NCI-H526 (cell line): ENCODE results near the gene TMEM165.
"Not testable (repeated sequence)": the region's sequence is repeated elsewhere in the genome, so short reads cannot be mapped to it uniquely, and the experiment has no call there.

ENCODE experiments used
- DNase-seq, 2 experiments: peaks; one replicate each; lab custom pipeline; 2025; lab: John Stamatoyannopoulos, UW

The TMEM165 gene

DNA sequence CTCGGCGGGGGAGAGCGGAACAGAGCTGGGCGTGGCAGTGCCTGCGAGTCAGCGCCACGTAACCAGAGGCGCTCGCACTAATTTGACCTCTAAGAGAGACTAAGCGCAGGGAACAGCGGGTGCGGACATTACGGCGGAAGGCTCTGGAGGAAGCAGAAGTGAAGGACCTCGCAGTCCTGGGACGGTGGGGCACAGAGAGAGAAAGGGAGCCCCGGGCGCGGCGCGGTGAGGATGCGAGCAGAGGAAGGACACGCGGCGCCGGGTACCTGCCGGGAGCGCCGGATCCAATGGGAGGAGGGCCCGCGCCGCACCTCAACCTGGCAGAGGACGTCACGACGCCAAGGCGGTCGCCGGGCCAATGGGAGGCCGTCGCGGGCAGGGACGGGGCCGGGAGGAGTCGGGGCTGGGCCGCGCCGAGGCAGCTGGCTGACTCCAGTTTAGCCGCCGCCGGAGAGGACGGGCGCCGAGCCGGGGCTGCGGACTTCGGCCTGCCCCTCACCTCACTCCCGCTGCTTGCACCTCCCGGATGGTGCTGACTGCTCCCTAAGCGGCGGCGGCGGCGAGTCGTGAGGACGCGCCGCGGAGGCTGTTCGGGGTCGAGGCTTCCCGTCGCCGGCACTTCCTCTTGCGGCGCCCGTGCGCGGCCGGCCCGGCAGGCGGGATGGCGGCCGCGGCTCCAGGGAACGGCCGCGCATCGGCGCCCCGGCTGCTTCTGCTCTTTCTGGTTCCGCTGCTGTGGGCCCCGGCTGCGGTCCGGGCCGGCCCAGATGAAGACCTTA, at the start of gene TMEM165:
Gene TMEM165 (plus strand): TSS at position 429 of the 779 bp plus-strand sequence. CDS start 233 bp downstream, at position 662.
- peak; percentile 82 to 97 for DNase-seq

- peak; percentile 59 to 93 for DNase-seq
Observed at GRCh38 chr4:55345980-55346850, 49.5 kb upstream of the TMEM165 start, which contains the start of gene SRD5A3. Gene SRD5A3 (plus strand): TSS chr4:55346242. CDS start chr4:55346337, 95 bp downstream.

- no peak for DNase-seq
Observed at GRCh38 chr4:55346851-55347255, 48.9 kb upstream of the TMEM165 start.

- DNase-seq = no peak
Observed at GRCh38 chr4:55347610-55348228, 48.0 kb upstream of the TMEM165 start.

DNA sequence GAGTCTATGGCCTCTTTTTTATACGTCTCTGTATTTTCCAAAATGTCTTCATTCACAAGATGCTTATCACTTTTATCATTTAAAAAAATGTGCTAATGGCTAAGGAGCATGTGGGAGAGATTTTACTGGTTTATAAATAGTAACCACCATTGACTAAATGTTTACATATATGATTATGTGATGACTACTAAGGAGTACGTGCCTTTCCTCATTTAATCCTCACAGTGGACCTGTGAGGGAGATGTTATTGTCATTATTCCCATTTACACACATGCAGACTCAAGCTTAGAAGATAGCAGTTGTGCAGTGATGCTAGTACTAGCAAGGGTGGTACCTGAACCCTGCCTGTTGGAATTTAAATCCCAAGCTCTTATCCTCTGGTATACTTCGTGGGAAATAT, 47.3 kb upstream of the TMEM165 start:
- DNase-seq = no peak

GRCh38 chr4:55350870-55351269, 44.9 kb upstream of the TMEM165 start:
- not testable (repeated sequence) for DNase-seq

- no peak for DNase-seq
Observed at GRCh38 chr4:55351824-55352223, 43.9 kb upstream of the TMEM165 start.

DNA sequence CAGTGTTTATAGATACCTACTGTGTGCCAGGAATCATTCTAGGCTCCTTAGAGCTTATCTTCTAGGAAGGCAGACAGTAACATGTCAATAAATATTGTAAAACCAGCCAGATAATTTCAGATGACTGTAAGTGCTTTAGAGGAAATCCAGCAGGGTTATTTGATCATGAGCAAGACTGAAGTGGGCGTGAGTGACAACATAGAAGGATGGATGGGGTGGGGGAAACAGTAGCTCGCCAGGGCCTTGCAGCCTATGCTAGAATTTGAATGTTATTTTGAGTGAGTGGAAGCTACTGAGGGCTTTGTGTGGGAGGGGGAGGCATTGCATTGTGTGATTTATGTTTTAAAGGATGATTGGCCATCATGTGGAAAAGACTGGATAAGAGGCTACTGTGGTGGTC, 43.0 kb upstream of the TMEM165 start:
- no peak for DNase-seq

DNA sequence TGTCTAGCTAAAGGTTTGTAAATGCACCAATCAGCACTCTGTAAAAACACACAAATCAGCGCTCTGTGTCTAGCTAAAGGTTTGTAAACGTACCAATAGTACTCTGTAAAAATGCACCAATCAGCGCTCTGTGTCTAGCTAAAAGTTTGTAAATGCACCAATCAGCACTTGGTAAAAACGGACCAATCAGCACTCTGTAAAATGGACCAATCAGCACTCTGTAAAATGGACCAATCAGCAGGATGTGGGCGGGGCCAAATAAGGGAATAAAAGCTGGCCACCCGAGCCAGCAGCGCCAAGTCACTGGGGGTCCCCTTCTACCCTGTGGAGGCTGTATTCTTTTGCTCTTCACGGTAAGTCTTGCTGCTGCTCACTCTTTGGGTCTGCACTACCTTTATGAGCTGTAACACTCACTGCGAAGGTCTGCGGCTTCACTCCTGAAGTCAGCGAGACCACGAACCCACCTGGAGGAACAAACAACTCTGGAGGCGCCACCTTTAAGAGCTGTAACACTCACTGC, 42.5 kb upstream of the TMEM165 start:
- DNase-seq = not testable (repeated sequence)

DNA sequence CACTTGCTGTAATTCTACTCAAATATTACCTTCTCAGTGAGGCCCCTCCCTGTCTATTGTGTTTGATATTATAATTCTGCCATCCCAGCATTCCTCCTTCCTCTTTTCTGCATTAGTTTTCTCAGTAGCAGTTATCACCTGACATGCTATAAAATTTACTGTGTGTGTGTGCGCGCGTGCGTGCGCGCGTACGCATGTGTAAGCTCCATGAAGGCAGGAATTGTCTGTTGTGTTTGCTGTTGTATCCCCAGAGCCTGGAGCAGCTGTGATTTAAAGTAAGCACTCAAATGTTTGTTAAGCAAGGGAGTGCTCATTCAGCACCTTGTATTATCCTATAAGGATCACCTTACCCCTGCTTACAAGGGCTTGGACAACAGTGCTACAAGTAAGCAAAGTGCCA, 41.1 kb upstream of the TMEM165 start:
- DNase-seq = no peak

- peak; percentile 12 to 13 for DNase-seq
Observed at GRCh38 chr4:55355555-55355954, 40.2 kb upstream of the TMEM165 start.

DNA sequence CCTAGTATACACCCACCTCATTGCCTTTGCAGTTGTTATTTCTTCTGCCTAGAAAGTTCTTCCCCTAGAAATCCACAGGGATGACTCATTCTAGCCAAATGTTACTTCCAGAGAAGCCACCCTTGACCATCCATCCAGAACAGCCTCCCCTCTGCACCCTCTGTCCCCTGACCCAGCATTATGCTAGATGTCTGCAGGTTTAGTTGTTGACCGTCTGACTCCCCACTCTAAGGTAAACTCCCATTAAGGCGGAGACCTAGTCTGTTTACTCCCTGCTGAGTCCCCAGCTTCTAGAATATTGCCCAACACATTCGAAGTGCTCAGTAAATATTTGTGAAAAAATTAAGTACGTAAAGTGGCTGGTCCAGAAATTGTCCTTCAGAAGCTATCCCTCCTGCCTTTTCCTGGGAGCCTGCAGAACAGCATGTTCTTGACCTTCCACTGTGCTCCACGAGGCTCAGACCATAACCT, 38.7 kb upstream of the TMEM165 start:
- DNase-seq = no peak

DNA sequence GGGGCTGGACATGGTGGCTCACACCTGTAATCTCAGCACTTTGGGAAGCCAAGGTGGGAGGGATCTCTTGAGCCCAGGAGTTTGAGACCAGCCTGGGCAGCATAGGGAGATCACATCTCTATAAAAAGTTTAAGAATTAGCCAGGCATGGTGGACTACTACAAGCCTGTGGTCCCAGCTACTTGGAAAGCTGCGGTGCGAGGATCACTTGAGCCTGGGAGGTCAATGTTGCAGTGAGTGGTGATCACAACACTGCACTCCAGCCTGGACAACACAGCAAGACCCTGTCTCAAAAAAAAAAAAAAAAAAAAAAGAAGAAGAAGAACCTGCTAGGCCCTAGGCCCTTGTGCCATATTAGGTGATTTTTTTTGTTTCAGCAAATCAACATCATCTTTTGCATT, 37.5 kb upstream of the TMEM165 start:
- no peak for DNase-seq

GRCh38 chr4:55358668-55359067, 37.1 kb upstream of the TMEM165 start:
- DNase-seq = no peak

GRCh38 chr4:55359397-55359916, 36.3 kb upstream of the TMEM165 start:
- no peak for DNase-seq

DNA sequence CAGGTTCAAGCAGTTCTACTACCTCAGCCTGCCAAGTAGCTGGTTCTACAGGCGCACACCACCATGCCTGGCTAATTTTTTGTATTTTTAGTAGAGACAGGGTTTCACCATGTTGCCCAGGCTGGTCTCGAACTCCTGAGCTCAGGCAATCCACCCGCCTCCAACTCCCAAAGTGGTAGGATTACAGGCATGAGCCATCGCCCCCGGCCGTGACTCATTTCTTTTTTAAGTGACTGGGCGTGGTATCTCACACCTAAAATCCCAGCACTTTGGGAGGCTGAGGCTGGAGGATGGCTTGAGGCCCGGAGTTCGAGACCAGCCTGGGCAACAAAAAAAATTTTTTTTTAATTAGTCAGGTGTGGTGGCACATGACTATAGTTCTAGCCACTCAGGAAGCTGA, 32.8 kb upstream of the TMEM165 start:
- not testable (repeated sequence) for DNase-seq

DNA sequence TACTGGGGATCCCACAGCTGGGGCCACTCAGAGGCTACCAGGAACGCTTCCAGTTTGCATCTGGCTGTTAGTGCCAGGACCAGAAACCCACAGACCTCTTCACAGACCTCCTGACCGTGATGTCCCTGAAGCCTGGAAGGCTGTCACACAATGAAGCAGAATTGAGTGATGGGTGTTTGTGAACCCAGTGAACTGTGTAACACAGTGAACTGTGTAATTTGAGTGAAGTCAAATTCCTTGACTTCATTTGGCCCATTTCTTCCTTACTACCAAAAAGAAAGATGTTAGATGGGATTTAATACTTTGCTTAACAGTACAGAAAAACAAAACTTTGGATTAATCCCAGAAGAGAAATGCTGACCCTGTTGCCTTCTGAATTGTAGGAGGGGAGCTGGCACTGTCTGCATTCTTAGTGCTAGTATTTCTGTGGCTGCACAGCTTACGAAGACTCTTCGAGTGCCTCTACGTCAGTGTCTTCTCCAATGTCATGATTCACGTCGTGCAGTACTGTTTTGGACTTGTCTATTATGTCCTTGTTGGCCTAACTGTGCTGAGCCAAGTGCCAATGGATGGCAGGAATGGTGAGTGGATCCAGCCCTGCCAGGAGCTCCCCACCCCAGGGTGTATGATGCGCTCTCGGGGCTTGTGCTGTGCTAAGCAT, 31.9 kb upstream of the TMEM165 start:
- DNase-seq = no peak

DNA sequence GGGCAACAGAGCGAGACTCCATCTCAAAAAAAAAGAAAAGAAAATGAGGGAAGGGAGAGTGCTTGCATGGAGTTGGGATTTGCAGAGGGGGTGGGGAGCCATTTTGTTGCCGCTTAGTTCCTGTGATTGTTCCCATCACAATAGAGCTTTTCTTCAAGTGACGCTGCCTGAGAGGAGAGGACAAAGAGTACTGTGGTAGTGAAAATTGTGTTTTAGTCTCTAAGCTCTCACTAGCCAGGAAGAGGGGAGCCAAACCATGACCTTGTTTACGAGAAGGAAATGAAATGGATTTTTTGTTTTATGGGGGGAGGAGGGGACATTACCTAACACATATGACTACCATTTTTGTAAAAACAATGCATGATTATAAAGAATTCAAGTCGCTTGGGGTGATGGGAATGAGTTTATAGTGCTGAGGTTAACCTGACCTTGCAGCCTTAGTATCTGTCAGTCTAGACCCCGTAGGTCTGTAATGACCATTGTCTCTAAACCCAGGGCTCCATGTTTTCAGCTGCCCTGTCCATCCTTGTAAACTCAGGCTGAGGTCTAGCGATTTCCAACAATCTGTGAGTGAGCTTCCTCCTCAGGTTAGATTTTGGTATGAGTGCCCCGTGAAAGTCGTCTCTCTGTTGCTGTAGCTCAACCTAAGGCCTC, 30.9 kb upstream of the TMEM165 start:
- DNase-seq = no peak

DNA sequence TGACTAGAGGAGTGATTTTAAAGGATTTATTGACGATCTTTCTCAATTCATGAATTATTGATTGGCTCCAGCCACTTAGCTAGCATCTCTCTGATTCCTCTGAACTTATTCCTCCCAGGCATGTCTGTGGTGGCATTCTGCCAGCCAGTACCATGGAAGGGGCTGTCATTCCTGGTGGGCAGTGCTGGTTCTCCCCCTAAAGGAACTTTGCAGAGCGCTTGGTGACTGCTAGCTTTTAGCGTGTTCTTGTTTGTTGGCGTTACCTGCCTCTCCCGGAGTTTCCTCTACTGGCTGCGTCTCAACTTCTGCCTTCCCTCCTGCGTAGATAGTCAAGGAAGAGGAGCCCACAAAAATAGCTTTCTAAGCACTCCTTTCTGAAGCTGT, 30.4 kb upstream of the TMEM165 start:
- DNase-seq = no peak

DNA sequence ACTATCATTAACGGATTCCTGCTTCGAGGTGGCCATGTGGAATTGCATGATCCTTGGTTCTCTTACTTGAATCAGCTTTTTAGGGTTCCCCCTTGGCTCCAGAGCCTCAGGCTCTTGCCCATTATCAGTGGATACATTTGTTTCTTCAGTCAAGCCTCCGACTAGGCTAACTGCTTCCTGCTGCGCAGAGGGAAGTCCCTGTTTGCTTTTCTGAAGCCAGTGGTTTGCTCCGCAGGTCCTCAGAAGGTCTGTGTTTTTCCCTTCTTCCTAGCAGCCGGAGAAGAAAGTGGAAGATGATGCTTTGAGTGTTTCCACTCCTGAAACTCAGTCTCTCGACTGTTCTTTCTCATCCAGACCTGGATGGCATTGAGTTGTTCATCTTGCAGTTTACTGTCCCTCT, 29.1 kb upstream of the TMEM165 start:
- DNase-seq = no peak
